Measurements from ENCODE around the gene PSMD9. TPM values are rescaled to one million over a fixed set of nuclear protein-coding genes. Genes with fewer than 3 reads are reported as not detected.

Gene PSMD9
- total RNA-seq: 47.5 and 112 TPM in 2 replicates

DNA sequence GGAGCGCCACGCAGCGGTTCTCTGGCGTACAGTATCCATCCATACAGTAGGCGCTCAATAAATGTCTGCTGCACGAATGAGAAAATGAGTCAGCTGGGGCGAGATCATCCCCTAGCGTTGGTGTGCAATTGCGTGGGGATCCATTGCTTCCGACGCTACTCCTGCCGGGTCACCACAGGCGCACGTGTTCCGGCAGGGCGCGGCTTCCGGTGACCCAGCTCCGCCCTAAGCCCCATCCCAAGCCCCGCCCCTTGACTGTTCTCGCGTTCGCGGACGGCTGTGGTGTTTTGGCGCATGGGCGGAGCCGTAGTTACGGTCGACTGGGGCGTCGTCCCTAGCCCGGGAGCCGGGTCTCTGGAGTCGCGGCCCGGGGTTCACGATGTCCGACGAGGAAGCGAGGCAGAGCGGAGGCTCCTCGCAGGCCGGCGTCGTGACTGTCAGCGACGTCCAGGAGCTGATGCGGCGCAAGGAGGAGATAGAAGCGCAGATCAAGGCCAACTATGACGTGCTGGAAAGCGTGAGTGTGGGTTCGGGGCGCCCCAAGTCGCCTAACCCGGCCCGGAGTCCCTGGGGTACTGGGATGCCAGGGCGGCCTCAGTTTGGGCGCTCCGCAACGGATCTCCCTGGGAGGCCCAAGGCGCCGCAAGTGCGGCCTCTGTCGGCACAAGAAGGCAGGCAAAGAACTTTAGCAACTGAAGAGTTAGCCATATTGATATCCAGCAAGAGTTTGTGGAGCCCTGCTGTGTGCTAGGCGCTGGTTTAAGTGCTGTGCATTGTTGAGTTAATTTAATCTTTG is at the start of gene PSMD9:
TSS of gene PSMD9 (plus strand) at position 313 of the 796 bp plus-strand sequence. CDS start at position 380, 67 bp downstream.

DNA sequence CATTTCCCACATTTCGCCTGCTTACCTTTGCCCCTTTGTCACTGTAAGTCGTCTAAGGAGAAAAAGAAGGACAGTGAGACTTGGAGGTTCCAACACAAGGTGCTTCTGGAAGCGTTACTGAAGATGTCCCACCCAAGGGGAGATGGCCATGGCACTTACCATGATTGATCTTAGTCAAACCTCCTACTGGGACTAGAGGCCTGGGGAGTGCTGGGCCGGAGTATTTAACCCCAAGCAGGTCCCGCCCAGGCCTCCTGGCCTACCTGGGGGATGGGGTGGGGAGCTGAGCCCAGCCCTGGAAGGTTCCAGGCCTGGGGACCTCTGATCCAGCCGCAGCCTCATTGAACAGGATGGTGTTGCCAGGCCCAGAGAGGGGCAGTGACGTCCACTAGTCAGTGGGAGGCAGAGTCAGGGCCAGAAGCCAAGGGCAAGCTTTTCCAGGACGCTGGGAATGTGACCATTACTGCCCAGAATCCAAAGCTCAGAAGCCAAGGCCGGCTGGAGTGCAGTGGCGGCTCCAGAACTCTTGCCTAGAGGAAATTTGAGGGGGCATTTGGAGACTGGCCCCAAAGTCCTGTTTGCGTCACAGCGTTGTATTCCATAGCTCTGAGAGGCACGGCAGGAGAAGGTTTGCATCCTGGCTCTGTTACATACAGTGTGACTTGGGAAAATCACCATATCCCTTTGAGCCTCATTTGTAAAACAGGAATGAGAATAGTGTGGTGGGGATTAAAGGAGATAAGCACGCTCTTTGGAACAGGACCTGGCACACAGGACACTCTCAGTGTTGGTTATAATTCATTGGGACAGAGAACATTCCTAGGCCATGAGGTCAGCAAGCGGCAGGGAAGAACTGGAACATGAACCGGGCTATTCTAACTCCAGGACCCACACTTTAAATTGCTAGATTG is 29.7 kb upstream of the PSMD9 start, which contains the start of gene HPD:
TSS of gene HPD (minus strand) at position 198 of the 911 bp plus-strand sequence. CDS start at position 162, 36 bp downstream.

GRCh38 chr12:121917950-121918678 is 29.5 kb downstream of the PSMD9 start, which contains the start of gene CFAP251:
Gene CFAP251 (plus strand): TSS chr12:121918592. CDS start chr12:121921306, 2,714 bp downstream.

Other genes starting within 250 kb of the PSMD9 start
- gene MORN3, start 219.1 kb upstream of the PSMD9 start, total RNA-seq: 0.50 and 3.4 TPM in 2 replicates
- 7.9 and 13.6 TPM in 2 replicates for gene TMEM120B, start 176.0 kb upstream of the PSMD9 start, total RNA-seq
- gene RHOF, start 95.1 kb upstream of the PSMD9 start, total RNA-seq: 8.0 and 19.1 TPM in 2 replicates
- gene SETD1B, start 84.8 kb upstream of the PSMD9 start, total RNA-seq: 2.1 and 9.7 TPM in 2 replicates
- gene HPD, start 29.9 kb upstream of the PSMD9 start, total RNA-seq: not detected in 2 replicates
- 18.1 and 28.0 TPM in 2 replicates for gene CFAP251, start 29.8 kb downstream of the PSMD9 start, total RNA-seq
- gene BCL7A, start 133.1 kb downstream of the PSMD9 start, total RNA-seq: 19.5 and 29.2 TPM in 2 replicates
- gene MLXIP, start 190.0 kb downstream of the PSMD9 start, total RNA-seq: 10.3 and 30.9 TPM in 2 replicates

Data from nasal cavity respiratory epithelium epithelial cell of viscerocranial mucosa (primary cell).